Suppressor macrophage treated with lipopolysaccharide for 1 hour (primary cell): ENCODE data around the gene CLDN9.

Experiments used
- DNase-seq, 3 donors: peaks; one replicate each; pipeline ENCODE4 v3.0.0-alpha.2; 2020 to 2022

Gene CLDN9

DNA sequence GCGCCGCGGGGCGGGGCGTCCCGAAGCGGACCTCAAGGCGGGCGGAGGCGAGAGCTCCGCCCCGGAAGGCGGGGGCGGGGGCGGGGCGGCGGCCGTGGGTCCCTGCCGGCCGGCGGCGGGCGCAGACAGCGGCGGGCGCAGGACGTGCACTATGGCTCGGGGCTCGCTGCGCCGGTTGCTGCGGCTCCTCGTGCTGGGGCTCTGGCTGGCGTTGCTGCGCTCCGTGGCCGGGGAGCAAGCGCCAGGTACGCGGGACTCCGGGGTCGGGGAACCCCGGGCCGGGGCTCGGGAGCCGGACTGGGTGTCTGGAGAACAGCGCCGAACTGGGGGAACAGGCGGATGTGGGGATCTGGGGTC is 7.5 kb downstream of the CLDN9 start, which contains the start of gene TNFRSF12A:
TSS of gene TNFRSF12A (plus strand) at position 122 of the 357 bp plus-strand sequence. CDS start at position 152, 30 bp downstream.
- DNase-seq, result peak; percentile 87 to 97 (median 94)

DNA sequence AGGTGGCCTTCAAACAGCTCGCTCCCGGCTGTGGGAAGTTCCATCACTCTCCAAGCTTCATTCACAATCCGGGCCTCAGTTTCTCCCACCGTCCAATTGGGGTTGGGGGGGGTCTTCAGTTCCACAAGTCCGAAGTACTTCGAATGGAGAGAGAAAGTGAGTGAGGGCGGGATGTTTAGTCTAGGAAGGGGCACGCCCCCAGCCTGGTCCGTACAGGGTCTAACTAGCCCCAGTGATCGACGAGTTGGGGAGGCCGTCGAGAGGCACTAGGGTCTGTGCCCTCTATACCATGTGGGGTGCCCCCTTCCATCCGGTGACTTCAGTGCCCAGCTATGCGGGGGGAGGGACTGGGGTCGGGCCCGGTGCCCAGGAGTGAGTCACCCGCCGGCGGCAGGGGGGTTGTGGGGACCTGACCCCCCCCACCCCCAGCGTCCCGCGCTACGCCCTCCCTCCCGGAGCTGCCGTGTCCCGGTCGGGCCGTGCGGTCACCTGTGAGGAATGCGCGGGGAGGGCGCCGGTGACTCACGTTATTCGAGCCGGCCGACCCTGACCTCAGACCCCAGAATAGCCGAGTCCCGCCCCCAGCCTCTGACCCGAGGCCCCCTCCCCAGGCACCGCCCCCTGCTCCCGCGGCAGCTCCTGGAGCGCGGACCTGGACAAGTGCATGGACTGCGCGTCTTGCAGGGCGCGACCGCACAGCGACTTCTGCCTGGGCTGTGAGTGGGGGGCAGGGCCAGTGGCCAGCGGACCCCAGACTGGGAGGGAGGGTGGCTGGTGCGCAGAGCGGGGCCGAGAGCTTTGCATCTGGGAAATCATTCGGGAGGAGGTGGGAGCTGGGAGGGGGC is 8.1 kb downstream of the CLDN9 start:
- DNase-seq, result peak; percentile 30 to 65 (median 48)

- DNase-seq, result peak; percentile 72 to 91 (median 82)
These were observed 8.9 kb downstream of the CLDN9 start for GRCh38 chr16:3021449-3022207.

- peak; percentile 95 to 97 (median 96) for DNase-seq
These were observed 9.5 kb downstream of the CLDN9 start for GRCh38 chr16:3022208-3022683.

DNA sequence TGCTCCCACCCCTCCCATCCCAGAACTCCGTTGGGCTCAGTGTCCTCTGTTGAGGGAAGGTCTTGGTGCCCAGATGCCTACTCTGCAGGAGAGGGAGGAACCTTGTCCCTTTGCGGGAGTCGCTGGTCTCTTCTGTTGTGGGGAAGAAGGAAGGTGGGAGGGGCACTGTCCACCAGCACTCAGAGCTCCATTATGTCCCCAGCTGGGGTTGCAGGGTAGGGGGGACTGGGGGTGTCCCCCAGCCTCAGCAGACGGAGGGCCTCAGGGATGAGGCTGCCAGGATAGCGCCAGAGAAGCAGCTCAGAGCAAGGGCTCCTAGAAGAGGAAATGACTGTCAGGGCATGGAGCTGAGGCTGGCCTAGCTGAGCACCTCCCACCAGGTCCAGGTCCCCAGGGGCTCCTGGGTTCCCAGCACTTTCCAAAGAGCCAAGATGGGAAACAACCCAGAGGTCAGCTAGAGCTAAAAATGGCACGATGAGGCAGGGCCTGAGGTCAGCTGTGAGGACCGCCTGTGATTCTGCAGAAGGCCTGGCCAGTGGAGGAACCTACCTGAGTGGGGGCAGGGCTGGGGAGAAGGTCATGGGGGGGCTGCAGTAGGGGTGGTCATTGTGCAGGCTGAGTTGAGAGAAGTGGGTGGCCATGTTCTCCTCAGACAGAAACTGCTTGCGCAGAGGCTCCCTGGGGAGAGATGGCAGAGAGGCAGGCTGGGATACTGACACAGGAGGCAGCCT is 10.1 kb downstream of the CLDN9 start:
- peak in 2 of 3 donors; percentile 32 to 41 for DNase-seq

GRCh38 chr16:3023415-3023668 is 10.6 kb downstream of the CLDN9 start:
- DNase-seq, result no peak

DNA sequence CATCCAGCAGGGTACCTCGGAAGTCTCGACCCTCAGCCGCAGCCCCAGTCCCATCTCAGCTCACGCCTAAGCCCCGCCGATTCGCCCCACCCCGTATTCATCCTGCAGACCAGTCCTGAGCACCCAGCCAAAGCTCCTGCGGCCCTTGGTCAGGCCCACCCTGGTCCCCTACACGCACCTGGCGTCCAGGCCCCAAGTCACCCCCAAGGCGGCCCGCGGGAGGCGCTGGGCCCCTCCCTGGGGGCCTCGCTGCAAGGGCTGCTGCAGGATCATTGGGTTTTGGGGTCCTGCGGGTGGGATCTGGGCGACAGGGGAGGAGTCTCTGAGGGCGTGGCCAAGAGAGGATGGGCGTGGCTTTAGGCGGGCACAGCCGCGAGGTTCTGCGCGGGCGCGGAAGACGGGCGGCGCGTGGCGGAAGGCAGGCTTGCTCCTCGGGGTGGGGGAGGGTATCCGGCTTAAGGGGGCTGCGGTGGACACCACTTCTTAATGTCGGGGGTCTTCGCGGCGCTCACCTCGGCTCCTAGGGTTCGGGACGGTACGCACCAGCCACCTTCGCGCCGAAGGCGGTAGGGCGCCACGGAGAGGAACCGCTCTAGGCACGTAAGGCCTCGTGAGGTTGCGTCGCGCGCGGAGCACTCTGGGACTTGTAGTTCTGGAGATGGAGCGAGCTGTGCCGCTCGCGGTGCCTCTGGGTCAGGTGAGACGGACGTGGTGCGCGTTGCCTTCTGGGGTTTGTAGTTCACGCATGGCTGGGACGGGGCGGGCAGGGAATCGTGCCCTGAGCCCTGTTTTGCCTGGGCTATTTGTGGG is 11.2 kb downstream of the CLDN9 start, which contains the start of the genes HCFC1R1 and THOC6:
TSS of gene HCFC1R1 (minus strand) at position 274 of the 810 bp plus-strand sequence. CDS start at position 273, 1 bp downstream.
TSS of gene THOC6 (plus strand) at position 367 of the 810 bp plus-strand sequence. CDS start at position 659, 292 bp downstream.
- peak; percentile 98 for DNase-seq

- DNase-seq, result no peak
These were observed 12.6 kb downstream of the CLDN9 start for GRCh38 chr16:3025032-3026002.

GRCh38 chr16:3026003-3026378 is 13.3 kb downstream of the CLDN9 start:
- no peak for DNase-seq

DNA sequence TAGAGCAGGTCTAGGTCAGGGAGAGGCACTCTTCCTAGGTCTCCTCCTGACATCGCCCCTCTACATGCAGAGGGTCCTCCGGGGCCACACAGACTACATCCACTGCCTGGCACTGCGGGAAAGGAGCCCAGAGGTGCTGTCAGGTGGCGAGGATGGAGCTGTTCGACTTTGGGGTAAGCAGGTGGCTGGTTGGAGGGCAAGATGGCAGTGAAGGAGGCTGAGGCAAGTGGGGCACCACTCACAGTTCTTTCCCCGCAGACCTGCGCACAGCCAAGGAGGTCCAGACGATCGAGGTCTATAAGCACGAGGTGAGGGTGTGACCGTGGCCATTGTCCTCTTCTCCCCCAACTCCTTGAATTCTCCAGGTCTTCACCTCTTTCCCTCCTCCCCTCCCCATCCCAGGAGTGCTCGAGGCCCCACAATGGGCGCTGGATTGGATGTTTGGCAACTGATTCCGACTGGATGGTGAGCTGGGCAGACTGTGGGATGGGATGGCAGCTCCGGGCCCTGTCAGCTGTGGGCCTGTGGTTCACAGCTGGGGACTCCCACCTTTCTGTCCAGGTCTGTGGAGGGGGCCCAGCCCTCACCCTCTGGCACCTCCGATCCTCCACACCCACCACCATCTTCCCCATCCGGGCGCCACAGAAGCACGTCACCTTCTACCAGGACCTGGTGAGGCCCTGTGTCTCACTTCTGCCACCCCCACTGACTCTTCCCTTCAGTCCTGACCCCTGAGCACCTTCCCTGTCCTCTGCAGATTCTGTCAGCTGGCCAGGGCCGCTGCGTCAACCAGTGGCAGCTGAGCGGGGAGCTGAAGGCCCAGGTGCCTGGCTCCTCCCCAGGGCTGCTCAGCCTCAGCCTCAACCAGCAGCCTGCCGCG is 14.1 kb downstream of the CLDN9 start:
- DNase-seq, result no peak

DNA sequence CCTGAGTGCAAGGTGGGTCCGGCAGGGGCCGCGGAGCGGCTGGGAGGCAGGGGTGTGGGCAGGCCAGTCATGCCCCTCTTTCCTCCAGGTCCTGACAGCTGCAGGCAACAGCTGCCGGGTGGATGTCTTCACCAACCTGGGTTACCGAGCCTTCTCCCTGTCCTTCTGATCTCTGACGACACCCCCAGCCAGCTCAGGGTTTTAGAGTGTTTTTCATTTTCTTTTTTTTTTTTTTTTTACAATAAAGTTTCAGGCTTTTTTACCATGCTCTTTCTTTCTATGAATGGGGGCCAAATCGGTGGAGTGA is 14.7 kb downstream of the CLDN9 start:
- no peak for DNase-seq

GRCh38 chr16:3027983-3028715 is 15.4 kb downstream of the CLDN9 start:
- DNase-seq, result peak; percentile 89 to 94 (median 90)

- DNase-seq, result no peak
These were observed 16.1 kb downstream of the CLDN9 start for GRCh38 chr16:3028716-3029319.

- DNase-seq, result peak; percentile 53 to 70 (median 65)
These were observed 16.9 kb downstream of the CLDN9 start for GRCh38 chr16:3029491-3030221.

GRCh38 chr16:3030222-3031212 is 17.8 kb downstream of the CLDN9 start:
- DNase-seq, result no peak

DNA sequence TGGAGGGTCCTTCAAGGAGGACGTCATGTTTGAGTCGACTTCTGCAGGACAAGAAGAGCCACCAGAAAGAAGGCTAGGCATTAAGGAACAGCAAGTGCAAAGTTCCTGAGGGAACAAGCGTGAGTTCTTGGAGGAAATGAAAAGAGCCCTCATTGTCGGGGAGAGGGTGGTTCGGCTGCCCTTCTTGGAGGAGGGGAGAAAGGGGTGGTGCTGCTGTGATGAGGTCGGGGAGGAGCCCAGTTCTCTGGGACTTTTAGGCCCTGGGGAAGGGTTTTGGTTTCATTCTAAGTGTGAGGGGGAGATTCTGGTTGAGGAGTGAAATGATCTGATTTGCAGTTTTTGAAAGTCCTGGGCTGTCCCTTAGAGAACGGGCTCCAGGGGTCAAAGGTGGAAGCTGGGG is 19.9 kb downstream of the CLDN9 start:
- peak; percentile 49 to 62 (median 59) for DNase-seq
